ENCODE measurements around the gene BAD.

The BAD gene

GRCh38 chr11:64263021-64263946, 21.2 kb downstream of the BAD start:
- DNase-seq (ENCODE audit: insufficient read length, low spot score) (no peak), FAIRE-seq (no peak)
- no peak for TF ChIP-seq CTCF (IDR thresholded peaks at IDR 0.05; ENCODE audit: insufficient read depth, missing control alignments)

- FAIRE-seq (no peak), DNase-seq (ENCODE audit: insufficient read length, low spot score) (no peak)
- no peak for TF ChIP-seq CTCF (IDR thresholded peaks at IDR 0.05; ENCODE audit: insufficient read depth, missing control alignments)
These were observed 22.0 kb downstream of the BAD start for GRCh38 chr11:64262271-64263002.

GRCh38 chr11:64261556-64262080, 22.8 kb downstream of the BAD start:
- FAIRE-seq (no peak), DNase-seq (ENCODE audit: insufficient read length, low spot score) (no peak)
- no peak for TF ChIP-seq CTCF (IDR thresholded peaks at IDR 0.05; ENCODE audit: insufficient read depth, missing control alignments)

GRCh38 chr11:64260147-64260708, 24.2 kb downstream of the BAD start:
- FAIRE-seq (no peak), DNase-seq (ENCODE audit: insufficient read length, low spot score) (no peak)
- no peak for TF ChIP-seq CTCF (IDR thresholded peaks at IDR 0.05; ENCODE audit: insufficient read depth, missing control alignments)

GRCh38 chr11:64259533-64260067, 24.9 kb downstream of the BAD start:
- TF ChIP-seq CTCF (IDR thresholded peaks at IDR 0.05; ENCODE audit: insufficient read depth, missing control alignments): no peak
- FAIRE-seq: no peak
- no peak for DNase-seq (ENCODE audit: insufficient read length, low spot score)

- FAIRE-seq (no peak), DNase-seq (ENCODE audit: insufficient read length, low spot score) (no peak)
- no peak for TF ChIP-seq CTCF (IDR thresholded peaks at IDR 0.05; ENCODE audit: insufficient read depth, missing control alignments)
These were observed 25.4 kb downstream of the BAD start for GRCh38 chr11:64258946-64259532.
